BLaER1 (cell line): Measurements from ENCODE around the gene CA7.

Experiments
- H3K27ac ChIP-seq: shearing (Covaris generic); formaldehyde crosslinking; 2 replicates; pipeline ENCODE4 v1.8.1; 2022
- H3K27me3 ChIP-seq: shearing (Covaris generic); formaldehyde crosslinking; 2 replicates; pipeline ENCODE4 v1.8.1; 2022
- H3K36me3 ChIP-seq: shearing (Covaris generic); formaldehyde crosslinking; 2 replicates; pipeline ENCODE4 v1.8.1; 2022
- H3K4me1 ChIP-seq: shearing (Covaris generic); formaldehyde crosslinking; 2 replicates; pipeline ENCODE4 v1.8.1; 2022
- H3K4me2 ChIP-seq: shearing (Covaris generic); formaldehyde crosslinking; 2 replicates; pipeline ENCODE4 v1.8.1; 2022
- H3K4me3 ChIP-seq: shearing (Covaris generic); formaldehyde crosslinking; 2 replicates; pipeline ENCODE4 v1.8.1; 2022
- H3K9ac ChIP-seq: shearing (Covaris generic); formaldehyde crosslinking; 2 replicates; pipeline ENCODE4 v1.8.1; 2022
- H3K9me3 ChIP-seq: shearing (Covaris generic); formaldehyde crosslinking; 2 replicates; pipeline ENCODE4 v1.8.1; 2022
- H4K20me1 ChIP-seq: shearing (Covaris generic); formaldehyde crosslinking; 2 replicates; pipeline ENCODE4 v1.8.1; 2022
- Cebpa-rat ChIP-seq: shearing (Covaris generic); IDR thresholded peaks from 2 replicates; pipeline ENCODE4 v1.8.1; 2022

Gene CA7

GRCh38 chr16:66844342-66845079 lies at the start of gene CA7:
Gene CA7, plus strand, starts transcription at chr16:66844414. Its CDS starts 74 bp downstream, at chr16:66844488.
- H3K4me3 ChIP-seq: peak within 1 kb of the TSS; percentile 56
- peaks cover 49% of the 10 kb centered on the region for H3K4me1 ChIP-seq
- peak within 1 kb of the TSS; percentile 82 for H3K4me2 ChIP-seq
- no peak within 1 kb of the TSS for H3K9ac ChIP-seq
- H3K27me3 ChIP-seq: peaks cover 44% of the 10 kb centered on the region
- no peak within 1 kb of the TSS for H3K27ac ChIP-seq
- no peaks in the 10 kb centered on the region for H3K9me3 ChIP-seq
- TF ChIP-seq Cebpa-rat: no peak
- H4K20me1 ChIP-seq: no peaks in the 10 kb centered on the region
- no peaks in the 10 kb centered on the region for H3K36me3 ChIP-seq

GRCh38 chr16:66798161-66798560 lies 46.1 kb upstream of the CA7 start:
- Histone ChIP-seq H3K4me2 (no peak overlapping the region), H3K36me3 (peaks cover 26% of the 10 kb centered on the region), H4K20me1 (no peaks in the 10 kb centered on the region), H3K4me1 (no peaks in the 10 kb centered on the region), H3K27ac (no peak overlapping the region), H3K4me3 (no peak overlapping the region), H3K27me3 (no peaks in the 10 kb centered on the region), H3K9me3 (peaks cover 5% of the 10 kb centered on the region; the same call in 1 of the 2 replicates), H3K9ac (no peak overlapping the region)
- TF ChIP-seq Cebpa-rat: no peak

GRCh38 chr16:66800856-66801255 lies 43.4 kb upstream of the CA7 start:
- Histone ChIP-seq H3K4me1 (no peaks in the 10 kb centered on the region), H3K9ac (no peak overlapping the region), H3K4me3 (no peak overlapping the region), H3K27ac (no peak overlapping the region), H3K9me3 (peaks cover 5% of the 10 kb centered on the region; the same call in 1 of the 2 replicates), H3K4me2 (no peak overlapping the region), H3K36me3 (peaks cover 53% of the 10 kb centered on the region), H4K20me1 (no peaks in the 10 kb centered on the region), H3K27me3 (no peaks in the 10 kb centered on the region)
- no peak for TF ChIP-seq Cebpa-rat

- H3K9me3 ChIP-seq: peaks cover 5% of the 10 kb centered on the region; the same call in 1 of the 2 replicates
- no peaks in the 10 kb centered on the region for H3K27me3 ChIP-seq
- peaks cover 58% of the 10 kb centered on the region for H3K36me3 ChIP-seq
- no peak within 1 kb of the TSS for H3K4me2 ChIP-seq
- H3K9ac ChIP-seq: no peak within 1 kb of the TSS
- H3K4me3 ChIP-seq: no peak within 1 kb of the TSS
- TF ChIP-seq Cebpa-rat: no peak
- no peaks in the 10 kb centered on the region for H4K20me1 ChIP-seq
- H3K27ac ChIP-seq: no peak within 1 kb of the TSS
- no peaks in the 10 kb centered on the region for H3K4me1 ChIP-seq
Measured at GRCh38 chr16:66801320-66802105, 42.7 kb upstream of the CA7 start, which contains the start of gene TERB1. Gene TERB1, minus strand, starts transcription at chr16:66801584. Its CDS starts 4,786 bp downstream, at chr16:66796798.

- H3K36me3 ChIP-seq: peaks cover 64% of the 10 kb centered on the region
- H3K9ac ChIP-seq: no peak overlapping the region
- no peak overlapping the region for H3K4me2 ChIP-seq
- H3K27me3 ChIP-seq: no peaks in the 10 kb centered on the region
- H3K9me3 ChIP-seq: peaks cover 5% of the 10 kb centered on the region; the same call in 1 of the 2 replicates
- no peaks in the 10 kb centered on the region for H3K4me1 ChIP-seq
- no peak overlapping the region for H3K4me3 ChIP-seq
- TF ChIP-seq Cebpa-rat: no peak
- H4K20me1 ChIP-seq: no peaks in the 10 kb centered on the region
- H3K27ac ChIP-seq: no peak overlapping the region
Measured at GRCh38 chr16:66802159-66802558, 42.1 kb upstream of the CA7 start.

GRCh38 chr16:66809765-66810164 lies 34.4 kb upstream of the CA7 start:
- Histone ChIP-seq H3K27ac (no peak overlapping the region), H4K20me1 (no peaks in the 10 kb centered on the region), H3K36me3 (peaks cover 97% of the 10 kb centered on the region), H3K27me3 (no peaks in the 10 kb centered on the region), H3K9me3 (no peaks in the 10 kb centered on the region), H3K4me3 (no peak overlapping the region), H3K4me2 (no peak overlapping the region), H3K4me1 (no peaks in the 10 kb centered on the region), H3K9ac (no peak overlapping the region)
- no peak for TF ChIP-seq Cebpa-rat

- TF ChIP-seq Cebpa-rat: no peak
- no peaks in the 10 kb centered on the region for H4K20me1 ChIP-seq
- no peak overlapping the region for H3K4me3 ChIP-seq
- H3K4me1 ChIP-seq: no peaks in the 10 kb centered on the region
- H3K27ac ChIP-seq: no peak overlapping the region
- H3K4me2 ChIP-seq: no peak overlapping the region
- no peaks in the 10 kb centered on the region for H3K27me3 ChIP-seq
- H3K36me3 ChIP-seq: peaks cover 97% of the 10 kb centered on the region
- H3K9me3 ChIP-seq: no peaks in the 10 kb centered on the region
- no peak overlapping the region for H3K9ac ChIP-seq
Measured at GRCh38 chr16:66810391-66810790, 33.8 kb upstream of the CA7 start.

- H3K9me3 ChIP-seq: no peaks in the 10 kb centered on the region
- H4K20me1 ChIP-seq: no peaks in the 10 kb centered on the region
- H3K4me1 ChIP-seq: no peaks in the 10 kb centered on the region
- TF ChIP-seq Cebpa-rat: no peak
- no peak overlapping the region for H3K27ac ChIP-seq
- H3K4me2 ChIP-seq: no peak overlapping the region
- H3K27me3 ChIP-seq: no peaks in the 10 kb centered on the region
- no peak overlapping the region for H3K4me3 ChIP-seq
- H3K36me3 ChIP-seq: peaks cover 99% of the 10 kb centered on the region
- no peak overlapping the region for H3K9ac ChIP-seq
Measured at GRCh38 chr16:66811043-66811442, 33.2 kb upstream of the CA7 start.

- Histone ChIP-seq H3K9me3 (no peaks in the 10 kb centered on the region), H3K27me3 (no peaks in the 10 kb centered on the region), H3K36me3 (peaks cover 100% of the 10 kb centered on the region), H3K4me3 (no peak overlapping the region), H3K9ac (no peak overlapping the region), H3K4me2 (no peak overlapping the region), H3K27ac (no peak overlapping the region), H3K4me1 (no peaks in the 10 kb centered on the region), H4K20me1 (no peaks in the 10 kb centered on the region)
- TF ChIP-seq Cebpa-rat: no peak
Measured at GRCh38 chr16:66814734-66815133, 29.5 kb upstream of the CA7 start.

GRCh38 chr16:66824006-66824405 lies 20.2 kb upstream of the CA7 start:
- Histone ChIP-seq H3K9ac (no peak overlapping the region), H3K4me2 (no peak overlapping the region), H3K27ac (no peak overlapping the region), H3K9me3 (no peaks in the 10 kb centered on the region), H3K4me3 (no peak overlapping the region), H3K36me3 (peaks cover 98% of the 10 kb centered on the region), H3K4me1 (peaks cover 14% of the 10 kb centered on the region), H4K20me1 (peaks cover 75% of the 10 kb centered on the region), H3K27me3 (no peaks in the 10 kb centered on the region)
- TF ChIP-seq Cebpa-rat: no peak
